Ureter (tissue), 1 donor: ENCODE measurements around the gene CPNE5. TPM values are rescaled to one million over a fixed set of nuclear protein-coding genes. Genes with fewer than 3 reads are reported as not detected.
"Not testable (repeated sequence)": the region's sequence is repeated elsewhere in the genome, so short reads cannot be mapped to it uniquely, and the experiment has no call there.

ENCODE experiments used
- DNase-seq: peaks from one replicate; pipeline ENCODE4 v3.0.0-alpha.2; 2020; ENCODE audit warnings: low spot score
- total RNA-seq: library from RNA; stranded (reverse); gene quantifications from one replicate; pipeline ENCODE4 v1.2.4, GENCODE V29; 2023
- donor health status: DM: yes; HTN: yes; CAD: no.

The CPNE5 gene
- total RNA-seq, 1 donor from 2014 or later = 3.6 TPM

DNA sequence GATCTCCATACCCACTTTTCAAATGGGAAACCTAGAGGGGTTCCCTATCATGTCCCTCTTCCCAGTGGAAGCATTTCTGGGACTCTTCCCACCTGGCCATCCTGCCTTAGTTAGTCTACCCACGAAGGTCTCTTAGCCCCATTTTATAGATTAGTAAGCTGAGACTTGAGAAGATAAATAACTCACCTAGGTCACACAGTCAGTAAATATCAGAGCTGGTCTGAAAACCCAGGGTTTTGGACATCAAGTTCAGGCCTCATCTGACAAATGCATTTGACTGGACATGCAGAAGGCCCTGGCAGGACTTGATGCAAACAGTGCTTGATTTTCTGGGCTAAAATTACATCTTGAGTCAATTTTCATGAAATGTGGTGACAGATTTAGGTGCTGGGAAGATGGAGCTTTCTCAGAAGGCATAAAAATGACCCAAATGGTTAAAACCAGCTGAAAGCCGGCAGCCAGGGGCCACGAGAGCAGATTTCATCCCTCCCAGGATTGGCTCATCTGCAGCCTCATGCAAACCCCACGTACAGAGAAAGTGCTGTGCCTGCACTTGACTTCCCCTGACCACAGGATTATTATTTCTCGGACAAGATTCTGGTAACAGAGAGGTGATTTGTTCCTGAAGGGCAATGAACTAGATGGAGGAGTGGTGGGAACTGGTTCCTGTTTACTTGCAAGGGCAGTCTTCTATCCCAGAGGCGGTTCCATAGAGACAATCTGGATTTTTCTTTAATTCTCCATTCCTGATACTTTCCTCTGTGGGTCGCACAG lies 23.1 kb downstream of the CPNE5 start:
- no peak for DNase-seq

DNA sequence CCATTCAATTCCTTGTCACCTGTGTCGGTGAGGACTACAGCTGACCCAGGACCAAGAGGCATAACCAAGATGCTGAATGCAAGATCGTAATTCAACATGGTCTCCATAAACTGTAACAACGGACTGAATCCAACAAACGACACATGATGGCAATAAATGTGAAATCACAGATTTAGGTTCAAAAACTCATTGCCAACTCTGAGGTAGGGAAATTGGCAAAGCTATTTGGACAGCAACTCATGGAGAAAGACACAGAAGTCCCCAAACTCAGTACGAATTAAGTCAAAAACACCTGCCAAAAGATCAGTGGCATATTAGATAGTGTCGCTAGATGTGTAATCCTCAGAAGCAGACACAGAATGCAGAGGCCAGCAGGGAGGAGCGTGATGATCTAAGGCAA lies 25.0 kb downstream of the CPNE5 start:
- DNase-seq = no peak

- DNase-seq = no peak
Measured at GRCh38 chr6:36813526-36813925, 25.7 kb downstream of the CPNE5 start.

DNA sequence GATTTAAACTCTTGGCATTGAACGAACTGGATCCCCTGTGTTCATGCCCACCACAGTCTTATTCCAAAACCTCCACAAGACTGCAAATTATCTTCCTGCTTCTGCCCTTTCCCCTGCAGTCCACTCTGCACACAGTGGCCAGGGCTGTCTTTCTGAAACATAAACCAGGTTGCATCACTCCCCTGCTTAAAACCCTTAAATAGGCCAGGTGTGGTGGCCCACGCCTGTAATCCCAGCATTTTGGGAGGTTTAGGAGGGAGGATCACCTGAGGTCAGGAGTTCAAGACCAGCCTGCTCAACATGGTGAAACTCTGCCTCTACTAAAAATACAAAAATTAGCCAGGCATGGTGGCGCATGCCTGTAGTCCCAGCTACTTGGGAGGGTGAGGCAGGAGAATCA lies 26.2 kb downstream of the CPNE5 start:
- not testable (repeated sequence) for DNase-seq

GRCh38 chr6:36809941-36810803 lies 29.1 kb downstream of the CPNE5 start:
- no peak for DNase-seq

DNA sequence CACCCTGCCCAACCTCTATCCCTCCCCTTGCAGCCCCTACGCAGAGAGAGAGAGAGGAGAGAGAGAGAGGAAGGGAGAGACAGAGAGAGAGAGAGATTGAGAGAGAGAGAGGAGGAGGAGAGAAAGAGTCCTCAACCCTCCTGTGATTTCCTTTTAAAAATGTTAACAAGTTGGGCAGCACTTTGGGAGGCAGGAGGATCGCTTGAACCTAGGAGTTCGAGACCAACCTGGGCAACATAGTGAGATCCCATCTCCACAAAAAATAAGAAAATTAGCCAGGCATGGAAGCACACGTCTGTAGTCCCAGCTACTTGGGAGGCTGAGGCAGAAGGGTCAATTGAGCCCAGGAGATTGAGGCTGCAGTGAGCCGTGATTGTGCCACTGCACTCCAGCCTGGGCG lies 30.1 kb downstream of the CPNE5 start:
- DNase-seq = no peak

DNA sequence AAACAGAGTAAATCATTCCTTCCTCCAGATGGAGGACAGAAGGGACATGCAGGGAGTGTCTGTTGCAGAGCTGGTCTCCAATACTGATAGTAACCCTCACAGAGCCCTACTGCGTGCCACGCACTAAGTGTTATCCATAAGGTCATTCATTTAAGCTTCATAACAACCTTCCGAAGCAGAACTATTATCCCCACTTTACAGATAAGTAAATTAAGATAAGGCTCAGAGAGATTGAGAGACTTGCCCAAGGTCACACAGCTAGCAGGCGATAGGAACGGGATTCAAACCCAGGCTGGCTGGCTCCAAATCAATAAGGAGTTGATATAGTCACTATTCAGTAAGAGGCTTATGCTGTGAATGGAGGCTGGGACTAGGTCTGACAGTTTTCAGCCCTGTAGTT lies 30.6 kb downstream of the CPNE5 start:
- no peak for DNase-seq

DNA sequence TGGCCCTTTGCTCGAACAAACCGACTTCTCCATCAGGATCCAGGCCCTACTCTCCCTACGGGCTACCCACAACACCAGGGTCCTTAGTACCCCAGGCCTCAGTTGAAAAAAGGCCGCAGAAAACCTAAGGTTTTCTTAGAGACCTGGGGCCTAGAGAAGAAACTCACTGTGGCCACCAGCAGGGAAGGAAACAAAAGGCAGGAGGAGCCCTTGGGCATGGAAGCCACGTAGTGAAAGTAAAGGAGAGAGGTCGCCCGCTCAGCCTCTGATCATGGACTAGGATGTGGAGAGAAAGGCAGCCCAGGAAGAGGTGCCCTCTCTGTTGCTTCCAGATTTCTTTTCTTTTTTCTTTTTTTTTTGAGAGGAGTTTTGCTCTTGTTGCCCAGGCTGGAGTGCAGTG lies 31.5 kb downstream of the CPNE5 start:
- DNase-seq = no peak

- DNase-seq = no peak
Measured at GRCh38 chr6:36807143-36807542, 32.1 kb downstream of the CPNE5 start.

DNA sequence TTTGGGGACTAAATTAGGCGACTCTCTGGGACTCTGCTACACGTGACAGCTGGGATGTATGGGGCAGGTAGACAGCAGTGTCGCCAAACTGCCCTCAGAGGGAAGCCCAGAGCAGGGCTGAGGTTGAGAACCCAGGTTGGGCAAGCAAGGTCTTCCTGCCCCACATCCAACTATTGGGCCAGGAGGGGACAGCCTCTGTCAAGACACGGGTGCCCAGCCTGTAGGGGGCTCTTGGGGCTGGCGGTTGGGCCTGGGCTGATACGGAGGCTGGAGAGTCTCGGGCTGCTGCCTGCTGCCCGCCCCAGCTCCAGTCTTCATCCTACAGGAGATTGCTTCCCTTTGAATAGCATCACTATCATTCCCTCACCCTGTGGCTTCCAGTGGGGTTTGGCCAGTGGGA lies 33.3 kb downstream of the CPNE5 start:
- DNase-seq = no peak

- no peak for DNase-seq
Measured at GRCh38 chr6:36805096-36805797, 34.0 kb downstream of the CPNE5 start.

DNA sequence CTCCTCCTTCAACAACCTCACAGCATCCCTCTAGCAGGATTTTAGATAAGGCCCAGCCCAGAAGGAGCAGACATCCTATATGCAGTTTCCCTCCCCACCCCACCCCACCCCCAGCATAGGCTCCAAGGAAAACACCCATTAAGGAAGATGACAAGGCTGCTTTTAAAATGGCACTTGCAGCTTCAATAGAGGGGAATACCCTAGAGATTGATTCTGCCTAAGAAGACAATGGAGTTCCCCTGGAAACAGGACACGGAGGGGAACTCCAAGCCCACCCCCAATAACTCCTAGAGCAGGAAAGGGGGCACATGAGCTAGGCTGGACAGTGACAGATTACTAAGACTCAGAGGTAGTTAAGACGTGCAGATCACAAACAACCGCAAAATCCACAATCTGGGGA lies 34.7 kb downstream of the CPNE5 start:
- no peak for DNase-seq

GRCh38 chr6:36803908-36804307 lies 35.3 kb downstream of the CPNE5 start:
- no peak for DNase-seq

DNA sequence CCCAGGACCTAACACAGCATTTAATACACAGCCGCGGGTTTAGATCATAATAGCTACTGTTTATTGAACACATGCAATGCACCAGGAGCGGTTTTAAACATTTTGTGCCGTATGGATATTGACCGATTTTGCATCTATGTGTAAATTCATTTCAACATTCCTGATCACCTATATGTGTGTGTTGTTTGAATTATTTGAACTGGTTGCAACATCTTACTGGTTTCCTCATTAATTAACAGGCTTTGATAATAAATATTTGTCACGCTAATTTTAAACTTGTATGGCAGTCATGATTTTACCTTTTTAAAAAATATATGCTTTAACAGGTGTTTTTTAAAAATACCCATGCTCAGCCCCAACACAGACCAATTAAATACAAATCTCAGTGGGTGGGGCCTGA lies 35.8 kb downstream of the CPNE5 start:
- no peak for DNase-seq

- DNase-seq = no peak
Measured at GRCh38 chr6:36800223-36801076, 38.8 kb downstream of the CPNE5 start.

- no peak for DNase-seq
Measured at GRCh38 chr6:36798852-36799251, 40.4 kb downstream of the CPNE5 start.

- DNase-seq = no peak
Measured at GRCh38 chr6:36797653-36798052, 41.6 kb downstream of the CPNE5 start.

DNA sequence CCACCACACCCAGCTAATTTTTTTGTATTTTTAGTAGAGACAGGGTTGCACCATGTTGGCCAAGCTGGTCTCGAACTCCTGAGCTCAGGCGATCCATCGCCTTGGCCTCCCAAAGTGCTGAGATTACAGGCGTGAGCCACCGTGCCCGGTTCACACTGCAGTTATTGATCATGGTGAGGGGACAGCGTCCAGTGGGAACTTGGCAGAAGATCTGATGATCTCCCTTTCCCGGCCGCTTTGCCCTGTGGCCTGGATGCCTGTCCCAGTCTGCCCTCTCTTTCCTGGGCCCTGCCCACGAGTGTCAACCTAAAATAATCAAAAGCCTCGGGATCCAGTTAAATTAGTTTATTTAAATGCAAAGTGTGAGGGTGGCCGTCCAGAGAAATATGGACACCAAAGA lies 42.2 kb downstream of the CPNE5 start:
- DNase-seq = no peak

DNA sequence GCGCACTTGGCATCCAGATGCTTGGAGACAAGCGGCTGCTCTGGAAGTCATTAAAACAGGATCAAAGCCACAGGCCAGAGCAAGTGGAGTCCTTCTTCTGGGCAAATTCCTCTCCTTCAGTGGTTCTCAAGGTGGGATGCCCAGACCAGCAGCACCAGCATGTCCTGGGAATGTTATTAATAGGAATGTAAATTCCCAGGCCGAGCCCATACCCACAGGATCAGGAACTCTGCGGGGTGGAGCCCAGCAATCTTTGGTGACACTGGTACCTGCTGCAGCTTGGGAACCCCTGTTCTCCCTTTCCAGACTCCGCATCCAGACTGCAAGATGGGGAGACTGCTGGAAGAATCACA lies 44.6 kb downstream of the CPNE5 start:
- DNase-seq = no peak

- DNase-seq = no peak
Measured at GRCh38 chr6:36793913-36794712, 45.1 kb downstream of the CPNE5 start.
